HG03342 (cell line): Measurements from ENCODE around the gene WDR6.
"Not testable (repeated sequence)": the region's sequence is repeated elsewhere in the genome, so short reads cannot be mapped to it uniquely, and the experiment has no call there.

ENCODE experiments used
- ATAC-seq: cut with Tn5 transposase; IDR thresholded peaks from one replicate; pipeline ENCODE4 v1.9.1; 2021; ENCODE audit warnings: mild to moderate bottlenecking, moderate library complexity; ENCODE audit not compliant: unreplicated experiment

Gene WDR6

GRCh38 chr3:48990636-48991469 is 16.3 kb upstream of the WDR6 start:
- no peak for ATAC-seq

DNA sequence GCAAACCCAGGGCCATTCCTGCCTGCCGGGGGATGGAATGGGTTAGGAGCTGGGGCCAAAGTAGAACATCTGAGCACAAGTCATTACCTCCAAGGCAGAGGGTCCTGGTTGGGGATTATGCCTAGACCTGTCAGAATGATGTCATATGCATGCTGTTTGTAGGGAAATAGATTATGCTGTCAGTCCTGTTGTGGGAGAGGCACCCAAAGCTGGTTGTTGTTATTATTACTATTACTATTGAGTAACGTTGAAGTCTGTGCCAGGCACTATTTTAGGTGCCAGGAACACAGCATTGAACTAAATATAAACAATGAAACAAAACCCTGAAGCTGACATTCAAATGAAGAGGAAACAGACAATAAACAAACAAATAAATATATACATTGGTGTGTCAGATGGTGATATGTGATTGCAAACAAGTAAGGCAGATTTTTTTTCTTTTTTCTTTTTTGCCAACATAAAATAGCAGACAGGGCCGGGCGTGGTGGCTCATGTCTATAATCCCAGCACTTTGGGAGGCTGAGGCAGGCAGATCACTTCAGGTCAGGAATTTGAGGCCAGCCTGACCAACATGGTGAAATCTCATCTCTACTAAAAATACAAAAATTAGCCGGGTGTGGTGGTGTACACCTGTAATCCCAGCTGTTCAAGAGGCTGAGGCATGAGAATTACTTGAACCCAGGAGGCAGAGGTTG is 15.2 kb upstream of the WDR6 start:
- ATAC-seq = no peak

GRCh38 chr3:48993834-48994233 is 13.4 kb upstream of the WDR6 start:
- no peak for ATAC-seq

- ATAC-seq = no peak
Observed at GRCh38 chr3:48996640-48997039, 10.6 kb upstream of the WDR6 start.

DNA sequence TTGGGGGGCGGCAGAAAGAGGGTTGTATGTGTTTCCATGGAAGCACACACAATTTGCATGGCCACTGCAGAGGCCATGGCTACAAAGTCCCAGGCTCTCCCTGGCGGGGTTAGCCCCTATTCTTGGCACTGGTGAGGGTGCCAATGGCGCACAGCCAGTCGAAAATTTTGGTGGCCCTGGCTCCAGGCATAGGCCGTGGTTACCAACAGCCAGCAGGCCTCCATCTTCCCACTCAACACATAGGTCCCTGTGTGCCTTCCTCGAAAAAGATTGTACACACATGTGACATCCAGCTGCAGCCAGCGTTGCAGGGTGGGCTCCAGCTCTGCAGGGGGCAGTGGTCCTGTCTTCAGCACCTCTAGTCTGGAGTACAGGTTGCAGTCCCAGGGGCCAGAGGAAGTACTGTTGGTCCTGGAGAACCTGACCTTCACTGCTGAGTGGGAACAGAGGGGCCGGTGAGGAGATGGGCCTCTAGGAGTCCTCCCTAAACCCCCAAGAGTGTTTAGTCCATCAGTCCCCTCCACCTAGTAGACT is 10.0 kb upstream of the WDR6 start:
- no peak for ATAC-seq

GRCh38 chr3:48997714-48998637 is 9.2 kb upstream of the WDR6 start:
- ATAC-seq = no peak

GRCh38 chr3:48999085-48999858 is 7.9 kb upstream of the WDR6 start:
- no peak for ATAC-seq

- ATAC-seq = no peak
Observed at GRCh38 chr3:49001155-49001554, 6.0 kb upstream of the WDR6 start.

DNA sequence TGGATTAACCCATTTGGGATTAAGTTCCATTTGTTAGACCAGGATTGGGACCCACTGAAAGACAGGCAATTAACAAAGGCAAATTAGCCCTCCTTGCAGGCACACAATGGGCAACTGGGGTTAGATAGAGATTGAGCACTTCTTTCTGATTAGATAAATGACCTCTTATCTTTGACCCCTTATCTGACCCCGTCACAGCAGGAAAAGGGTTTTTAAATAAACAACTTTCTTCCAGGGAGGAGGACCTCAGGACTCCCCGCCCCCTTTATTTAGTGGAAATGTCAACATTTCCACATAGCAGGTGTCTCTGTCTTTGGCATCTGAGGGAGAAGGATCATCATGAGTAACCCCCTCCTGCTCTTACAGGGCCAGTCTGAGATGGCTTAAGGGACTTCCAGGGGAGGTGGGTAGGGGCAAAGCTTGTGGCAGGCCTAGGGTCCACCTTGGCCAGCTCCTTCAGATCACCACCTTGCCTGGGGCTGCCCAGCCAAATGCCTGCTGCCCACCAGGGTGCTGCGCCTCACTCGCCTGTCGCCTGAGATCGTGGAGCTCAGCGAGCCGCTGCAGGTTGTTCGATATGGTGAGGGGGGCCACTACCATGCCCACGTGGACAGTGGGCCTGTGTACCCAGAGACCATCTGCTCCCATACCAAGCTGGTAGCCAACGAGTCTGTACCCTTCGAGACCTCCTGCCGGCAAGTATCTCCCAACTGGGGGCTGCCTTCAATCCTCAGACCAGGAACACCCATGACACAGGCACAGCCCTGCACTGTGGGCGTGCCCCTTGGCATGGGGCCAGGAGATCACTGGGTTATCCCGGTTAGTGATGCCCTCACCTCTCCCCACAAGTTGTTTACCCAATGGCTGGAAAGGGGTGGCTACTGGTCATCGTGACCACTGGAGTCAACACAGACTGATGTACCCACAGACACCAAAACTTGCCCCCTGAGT is 2.6 kb upstream of the WDR6 start:
- no peak for ATAC-seq

- ATAC-seq = no peak
Observed at GRCh38 chr3:49005303-49005680, 1.9 kb upstream of the WDR6 start.

- ATAC-seq = no peak
Observed at GRCh38 chr3:49005998-49006397, 1.2 kb upstream of the WDR6 start.

- no peak for ATAC-seq
Observed at GRCh38 chr3:49006408-49007067, 653 bp upstream of the WDR6 start.

- ATAC-seq = peak; percentile 33
Observed at GRCh38 chr3:49007771-49008528, 759 bp downstream of the WDR6 start.

DNA sequence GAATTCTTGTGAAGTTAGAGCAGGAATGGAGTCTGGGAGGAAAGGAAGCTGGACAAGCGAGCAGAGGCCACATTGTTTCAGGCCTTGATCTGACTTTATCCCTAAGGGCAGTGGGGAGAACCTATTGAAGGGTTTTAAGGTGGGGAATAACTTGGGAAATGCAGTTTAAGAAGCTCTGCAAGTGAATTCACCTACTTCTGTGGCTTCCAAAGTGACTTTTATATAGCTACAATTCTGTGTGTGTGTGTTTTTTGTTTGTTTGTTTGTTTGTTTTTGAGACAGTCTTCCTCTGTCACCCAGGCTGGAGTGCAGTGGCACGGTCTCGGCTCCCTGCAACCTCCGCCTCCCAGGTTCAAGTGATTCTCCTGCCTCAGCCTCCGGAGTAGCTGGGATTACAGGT is 1.4 kb downstream of the WDR6 start:
- not testable (repeated sequence) for ATAC-seq

- ATAC-seq = no peak
Observed at GRCh38 chr3:49009396-49009795, 2.2 kb downstream of the WDR6 start.

- ATAC-seq = no peak
Observed at GRCh38 chr3:49012441-49013017, 5.3 kb downstream of the WDR6 start.

GRCh38 chr3:49013113-49013737 is 6.0 kb downstream of the WDR6 start:
- no peak for ATAC-seq
